Activated CD4-positive, alpha-beta T cell treated with anti-CD3 and anti-CD28 coated beads, Interleukin-2, amount 50 U/mL, for 4 hours (primary cell): Measurements from ENCODE around the gene CABP1.
A peak's percentile ranks its signal among the peaks of the same experiment; 100 is the strongest.

Experiments used
- DNase-seq, 2 experiments: peaks; one replicate each; pipeline ENCODE4 v3.0.0-alpha.2; 2020

CABP1 gene

DNA sequence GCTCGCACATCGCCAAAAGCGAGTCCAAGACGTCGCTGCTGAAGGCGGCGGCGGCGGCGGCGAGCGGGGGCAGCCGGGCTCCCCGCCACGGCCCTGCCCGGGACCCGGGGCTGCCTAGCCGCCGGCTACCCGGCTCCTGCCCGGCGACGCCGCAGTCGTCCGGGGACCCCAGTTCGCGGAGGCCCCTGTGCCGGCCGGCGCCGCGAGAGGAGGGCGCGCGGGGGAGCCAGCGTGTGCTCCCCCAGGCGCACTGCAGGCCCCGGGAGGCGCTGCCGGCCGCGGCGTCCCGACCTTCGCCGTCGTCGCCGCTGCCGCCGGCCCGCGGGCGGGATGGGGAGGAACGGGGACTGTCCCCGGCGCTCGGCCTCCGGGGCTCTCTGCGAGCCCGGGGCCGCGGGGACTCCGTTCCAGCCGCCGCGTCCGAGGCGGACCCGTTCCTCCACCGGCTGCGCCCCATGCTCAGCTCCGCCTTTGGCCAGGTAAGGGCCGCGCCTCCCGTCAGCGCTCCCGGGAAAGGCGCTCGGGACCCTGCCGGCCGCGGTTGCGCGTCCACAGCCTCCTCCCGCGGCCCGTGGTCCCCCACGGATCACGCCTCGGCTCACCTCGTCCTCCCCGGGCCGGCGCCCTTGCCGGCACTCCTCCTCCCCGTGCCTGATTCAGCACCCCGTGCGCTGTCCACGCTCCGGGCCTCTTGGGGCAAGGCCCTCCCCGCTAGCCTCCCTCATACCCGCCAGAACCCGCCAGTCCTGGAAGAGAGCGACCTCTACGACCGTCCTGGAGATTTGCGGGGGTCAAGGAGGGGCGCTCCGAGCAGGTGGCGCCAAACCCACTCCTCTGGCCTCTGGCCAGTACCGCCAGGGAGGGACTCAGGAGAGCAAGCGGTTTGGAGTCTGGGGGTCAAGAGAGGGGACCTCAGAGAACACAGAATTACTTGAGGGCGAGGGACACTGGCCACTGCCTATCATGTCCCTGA, 721 bp downstream of the CABP1 start:
- DNase-seq: peak; percentile 38 to 41

DNA sequence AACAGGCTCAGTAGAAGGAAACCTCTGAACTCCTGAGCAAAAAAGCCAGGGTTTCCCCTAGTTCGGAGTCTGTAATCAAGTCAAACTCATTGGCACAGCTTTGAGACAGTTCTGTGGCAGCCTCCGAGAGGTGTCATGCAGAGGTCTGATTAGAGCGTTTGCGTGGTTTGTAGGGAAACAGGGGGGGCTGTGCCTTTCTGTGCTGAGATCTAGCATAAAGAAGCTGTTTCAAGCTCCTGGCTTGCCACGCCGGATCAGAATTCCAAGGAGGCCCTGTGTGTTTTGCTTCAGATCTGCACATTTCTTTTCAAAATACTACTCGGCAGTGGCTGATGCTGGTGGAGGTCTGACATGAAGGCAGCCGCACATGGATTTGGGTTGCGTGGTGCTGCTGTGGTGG, 1.7 kb downstream of the CABP1 start:
- DNase-seq: no peak

DNA sequence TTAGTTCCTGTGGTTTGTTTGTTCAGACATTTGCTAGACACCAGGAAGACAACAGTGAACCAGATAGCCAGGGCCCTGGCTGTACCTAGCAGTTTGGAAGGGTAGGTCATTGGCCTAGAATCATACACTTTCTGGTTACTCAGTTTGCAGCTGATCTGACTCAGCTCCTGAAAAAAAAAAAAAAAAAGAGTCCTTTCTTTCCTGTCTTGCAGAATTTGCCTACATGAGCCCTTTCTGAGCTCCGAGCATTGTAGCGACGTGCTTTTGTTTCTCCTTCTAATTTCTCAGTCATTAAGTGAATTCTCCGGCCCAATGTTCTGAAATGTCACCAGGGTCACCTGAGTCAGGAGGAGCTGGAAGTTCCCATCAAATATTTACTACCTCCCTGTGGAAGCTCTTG, 2.4 kb downstream of the CABP1 start:
- DNase-seq: no peak

DNA sequence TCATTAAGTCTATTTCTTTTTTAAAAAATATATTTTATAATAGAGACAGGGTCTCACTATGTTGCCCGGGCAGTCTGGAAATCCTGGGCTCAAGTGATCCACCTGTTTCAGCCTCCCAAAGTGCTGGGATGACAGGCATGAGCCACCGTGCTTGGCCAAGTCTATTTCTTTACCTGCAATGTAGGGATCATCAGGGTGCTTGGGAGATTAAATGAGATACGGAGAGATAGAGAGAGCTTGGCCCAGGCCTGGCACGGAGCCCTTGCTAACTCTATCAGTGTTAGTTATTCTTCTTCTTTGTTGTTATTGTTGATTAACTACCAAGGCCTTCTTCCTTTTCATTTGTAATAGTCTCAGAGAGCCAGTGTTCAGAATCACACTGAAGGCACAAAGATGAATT, 3.1 kb downstream of the CABP1 start:
- DNase-seq: no peak

DNA sequence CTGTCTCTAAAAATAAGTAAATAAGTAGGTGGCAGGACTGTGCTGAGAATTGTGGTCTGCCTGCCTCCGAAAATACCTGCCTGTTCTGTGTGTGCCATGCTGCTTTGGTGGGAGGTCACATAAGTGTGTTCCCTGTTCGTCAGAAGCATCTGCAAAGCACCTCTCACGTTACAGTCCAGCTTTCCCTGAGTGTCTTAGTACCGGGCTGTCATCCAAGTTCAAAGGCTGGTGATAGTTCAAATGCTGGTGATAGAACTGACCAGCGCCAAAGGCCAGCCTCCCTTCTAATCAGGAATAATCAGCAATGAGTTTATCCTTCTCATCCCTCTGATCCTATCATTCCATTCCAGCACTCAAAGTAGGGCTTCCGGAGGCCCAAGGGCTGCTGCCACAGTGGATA, 5.6 kb downstream of the CABP1 start:
- DNase-seq: no peak

DNA sequence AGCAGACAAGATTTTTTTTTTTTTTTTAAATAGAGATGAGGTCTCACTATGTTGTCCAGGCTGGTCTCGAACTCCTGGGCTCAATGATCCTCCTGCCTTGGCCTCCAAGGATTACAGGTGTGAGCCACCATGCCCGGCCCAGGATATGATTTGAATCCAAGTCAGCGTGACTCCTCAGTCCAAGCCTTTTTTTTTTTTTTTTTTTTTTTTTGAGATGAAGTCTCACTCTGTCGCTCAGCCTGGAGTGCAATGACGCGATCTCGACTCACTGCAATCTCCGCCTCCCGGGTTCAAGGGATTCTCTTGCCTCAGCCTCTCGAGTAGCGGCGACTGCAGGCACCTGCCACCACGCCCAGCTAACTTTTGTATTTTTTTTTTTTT, 6.9 kb downstream of the CABP1 start:
- no peak for DNase-seq

DNA sequence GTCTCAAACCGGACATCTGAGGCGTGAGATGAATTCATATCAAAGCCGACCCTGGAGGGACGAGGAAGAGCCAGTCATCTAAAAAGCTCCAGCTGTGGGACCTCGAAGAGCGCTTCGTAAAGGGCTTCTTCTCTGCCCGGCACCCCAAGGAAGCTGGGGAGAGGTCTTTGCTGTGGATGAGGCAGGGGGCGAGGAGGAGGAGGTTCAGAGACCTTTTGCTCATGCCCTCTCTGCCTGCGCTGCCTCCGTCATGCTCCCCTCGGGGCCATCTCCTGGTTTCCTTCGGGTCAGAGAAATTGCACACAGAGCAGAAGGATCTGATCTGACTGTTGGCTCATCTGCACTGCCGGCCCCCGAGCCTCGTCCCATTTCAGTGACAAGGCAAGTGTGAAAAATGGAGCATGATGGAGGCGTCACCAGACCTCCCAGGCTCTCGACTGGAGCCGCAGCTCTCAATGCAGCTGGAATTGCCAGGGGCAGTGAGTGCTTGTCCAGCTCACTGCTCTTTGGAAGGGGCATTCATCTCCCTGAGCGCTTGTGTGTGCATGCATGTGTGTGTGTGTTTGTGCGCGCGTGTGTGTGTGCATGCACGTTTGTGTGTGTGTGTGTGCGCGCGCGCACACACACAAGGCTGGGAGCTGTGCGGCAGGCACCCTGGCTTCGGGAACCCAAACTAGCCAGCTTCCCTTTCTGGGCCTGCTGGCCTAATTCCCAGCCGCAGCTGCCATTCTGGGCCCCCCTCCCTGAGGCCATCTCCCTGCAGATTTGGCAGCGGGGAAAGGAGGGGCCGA, 9.2 kb downstream of the CABP1 start:
- no peak for DNase-seq

DNA sequence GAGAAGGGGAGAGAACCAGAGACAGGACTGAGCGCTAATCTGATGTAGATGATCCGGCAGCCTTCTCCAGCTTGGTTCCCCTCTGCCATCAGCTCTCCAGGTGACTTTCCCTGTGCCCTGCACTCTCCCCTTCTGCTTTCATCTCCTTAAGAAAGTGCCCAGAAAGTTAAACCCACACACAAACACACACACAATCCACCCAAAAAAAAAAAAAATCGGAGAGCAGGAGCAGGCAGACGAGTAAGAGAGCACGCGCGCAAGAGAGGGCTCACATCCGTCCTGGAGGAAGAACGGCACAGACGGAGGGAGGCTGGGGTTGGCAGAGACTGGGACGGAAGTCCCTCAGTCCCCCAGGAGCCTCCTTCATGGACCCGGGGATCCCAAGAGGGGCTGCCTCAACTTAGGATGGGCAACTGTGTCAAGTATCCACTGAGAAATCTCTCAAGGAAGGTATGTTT, 9.8 kb downstream of the CABP1 start:
- DNase-seq: no peak

DNA sequence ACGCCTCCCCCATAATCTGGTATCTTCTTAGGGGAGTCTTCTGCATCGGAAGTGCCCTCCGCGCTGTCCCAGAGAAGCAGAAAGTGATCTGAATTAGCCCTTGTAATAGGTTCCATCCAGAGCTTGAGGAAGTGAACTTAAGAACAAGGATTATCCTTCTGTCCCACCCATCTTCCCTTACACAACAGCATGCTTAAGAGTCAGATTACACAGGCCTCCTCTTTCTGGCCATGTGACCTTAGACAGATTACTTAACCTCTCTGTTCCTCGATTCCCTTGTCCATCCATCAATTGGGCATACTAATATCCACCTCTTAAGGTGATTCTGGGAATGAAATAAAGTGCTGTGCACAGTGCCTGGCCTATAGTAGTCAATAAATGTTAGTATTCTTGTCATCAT, 11.4 kb downstream of the CABP1 start:
- DNase-seq: no peak

DNA sequence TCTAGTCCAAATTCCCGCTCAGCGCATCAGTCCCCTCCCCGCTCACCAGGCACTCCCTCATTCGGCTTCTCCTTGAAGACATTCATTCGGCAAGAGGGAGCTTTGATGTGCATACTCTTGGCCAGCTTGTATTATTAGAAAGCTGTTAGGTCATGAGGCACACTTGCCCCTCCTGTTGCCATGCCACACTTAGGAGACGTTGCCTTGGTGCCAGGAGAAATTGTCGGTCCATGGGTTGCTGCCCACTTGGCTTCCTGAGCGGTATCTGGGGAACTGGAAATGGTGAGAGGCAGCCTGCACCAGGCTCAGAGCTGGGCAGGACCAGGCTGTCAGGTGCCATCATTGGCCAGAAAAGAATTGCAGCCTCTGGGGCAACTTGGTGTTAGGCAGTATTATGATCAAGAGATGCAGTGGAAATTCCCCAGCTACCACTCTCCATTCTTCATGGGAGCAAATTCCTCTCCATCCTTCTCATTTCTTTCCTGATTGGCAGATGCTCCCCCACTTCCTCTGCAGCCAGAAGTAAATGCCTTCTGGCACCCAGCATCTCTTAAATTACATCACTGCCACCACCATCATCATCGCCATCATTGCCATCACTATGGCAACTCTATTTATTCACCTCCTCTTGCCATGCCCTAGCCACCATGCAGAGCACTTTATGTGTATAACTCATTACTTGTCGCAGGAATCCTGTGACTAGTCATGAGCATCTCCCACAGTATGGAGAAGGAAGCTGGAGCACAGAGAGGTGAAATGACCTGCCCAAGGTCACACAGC, 12.4 kb downstream of the CABP1 start:
- DNase-seq: no peak

DNA sequence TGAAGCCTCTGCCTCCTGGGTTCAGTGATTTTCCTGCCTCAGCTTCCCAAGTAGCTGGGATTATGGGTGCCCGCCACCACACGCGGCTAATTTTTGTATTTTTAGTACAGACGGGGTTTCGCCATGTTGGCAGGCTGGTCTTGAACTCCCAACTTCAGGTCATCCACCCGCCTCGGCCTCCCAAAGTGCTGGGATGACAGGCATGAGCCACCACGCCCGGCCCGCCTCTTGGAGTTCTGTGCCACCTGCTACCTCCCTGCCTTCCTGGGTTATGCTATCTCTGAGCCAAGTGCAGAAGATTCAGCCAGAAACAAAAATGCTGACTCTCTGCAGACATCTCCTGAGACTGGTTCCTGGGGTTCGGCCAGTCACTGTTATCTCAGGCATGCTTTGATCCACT, 13.2 kb downstream of the CABP1 start:
- no peak for DNase-seq

DNA sequence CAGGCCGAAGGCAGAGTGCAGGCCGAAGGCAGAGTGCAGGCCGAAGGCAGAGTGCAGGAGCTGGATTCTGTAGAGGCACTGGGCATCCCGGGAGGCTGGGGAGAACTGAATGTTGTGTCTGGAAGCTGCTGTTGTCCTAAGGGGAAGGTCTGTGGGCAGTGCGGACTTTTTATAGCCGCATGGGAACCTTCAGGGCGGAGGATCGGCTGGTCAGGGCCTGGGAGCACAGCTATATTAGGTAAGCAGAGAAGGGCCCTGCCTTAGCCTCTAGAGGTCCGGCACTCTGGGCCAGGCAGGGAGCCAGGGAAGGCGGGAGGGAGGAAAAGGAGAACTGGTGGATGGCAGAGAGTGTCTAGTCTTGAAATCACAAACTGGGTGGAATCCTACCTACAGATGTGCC, 14.2 kb downstream of the CABP1 start:
- no peak for DNase-seq

DNA sequence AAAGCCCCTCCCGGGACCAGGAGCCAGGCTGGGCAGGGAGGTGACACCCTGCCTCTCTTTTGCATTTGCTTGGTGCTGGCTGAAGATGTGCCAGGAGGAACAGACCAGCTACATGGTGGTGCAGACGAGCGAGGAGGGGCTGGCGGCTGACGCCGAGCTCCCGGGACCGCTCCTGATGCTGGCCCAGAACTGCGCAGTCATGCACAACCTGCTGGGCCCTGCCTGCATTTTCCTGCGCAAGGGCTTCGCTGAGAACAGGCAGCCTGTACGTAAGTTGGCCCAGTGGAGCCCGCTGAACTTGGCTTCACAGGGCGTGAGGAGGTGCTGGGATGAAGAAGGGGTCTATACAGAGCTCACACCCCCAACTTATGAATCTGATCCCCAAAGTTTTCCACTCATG, 15.6 kb downstream of the CABP1 start:
- no peak for DNase-seq

DNA sequence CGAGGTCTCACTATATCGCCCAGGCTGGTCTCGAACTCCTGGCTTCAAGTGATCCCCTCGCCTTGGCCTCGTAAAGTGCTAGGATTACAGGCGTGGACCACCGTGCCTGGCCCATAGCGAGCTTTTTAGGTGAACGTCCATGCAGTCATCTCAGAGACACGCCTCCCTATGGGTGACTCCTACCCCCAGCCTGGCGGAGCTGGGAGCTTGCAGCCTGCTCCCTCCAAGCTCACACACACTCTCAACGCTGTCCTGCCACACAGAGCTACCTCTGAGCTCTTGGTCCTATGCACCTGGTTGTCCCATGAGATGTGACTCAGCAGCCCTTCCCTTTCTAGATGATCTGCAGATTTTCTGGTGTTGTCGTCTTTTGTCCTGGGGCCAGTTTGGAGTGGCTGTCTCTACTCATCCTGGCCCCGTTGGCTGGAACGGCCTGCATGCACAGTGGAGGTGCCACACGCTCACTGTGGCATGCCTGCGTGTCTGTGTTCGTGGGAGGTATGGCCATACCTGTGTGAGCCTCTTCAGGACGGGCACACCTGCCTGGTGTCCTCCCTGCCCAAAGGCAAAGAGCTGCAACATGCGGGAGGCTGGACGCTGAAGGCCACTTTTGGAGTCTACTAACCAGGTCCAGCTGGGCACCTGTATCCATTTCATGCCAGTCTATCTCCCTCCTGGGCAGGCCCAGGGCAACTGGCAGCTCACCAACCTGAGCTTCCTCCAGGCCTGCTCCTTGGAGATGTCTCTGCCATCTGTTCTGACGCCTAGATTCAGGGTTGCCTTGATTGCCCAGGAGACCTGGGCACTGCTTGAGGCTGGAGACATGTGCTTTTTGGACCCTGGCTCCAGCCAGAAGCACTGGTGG, 18.1 kb downstream of the CABP1 start:
- no peak for DNase-seq

DNA sequence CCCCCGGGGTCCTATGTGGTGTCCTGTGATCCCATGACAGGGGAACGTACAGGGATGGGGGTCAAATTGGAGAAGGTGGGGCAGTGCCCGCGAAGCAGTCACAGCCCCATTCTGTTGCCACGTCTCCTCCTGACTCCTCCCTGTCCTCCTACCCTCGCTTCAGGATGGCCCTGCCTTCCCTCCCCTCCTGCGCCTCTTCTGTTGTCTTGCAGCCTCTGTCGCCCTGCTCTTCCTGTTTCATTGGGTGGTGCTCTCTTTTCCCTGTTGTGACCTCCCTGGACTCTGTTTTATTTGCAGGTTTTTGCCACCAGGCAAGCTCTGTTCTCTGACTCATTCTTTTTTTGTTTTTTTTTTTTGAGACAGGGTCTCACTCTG, 18.7 kb downstream of the CABP1 start:
- DNase-seq: no peak

DNA sequence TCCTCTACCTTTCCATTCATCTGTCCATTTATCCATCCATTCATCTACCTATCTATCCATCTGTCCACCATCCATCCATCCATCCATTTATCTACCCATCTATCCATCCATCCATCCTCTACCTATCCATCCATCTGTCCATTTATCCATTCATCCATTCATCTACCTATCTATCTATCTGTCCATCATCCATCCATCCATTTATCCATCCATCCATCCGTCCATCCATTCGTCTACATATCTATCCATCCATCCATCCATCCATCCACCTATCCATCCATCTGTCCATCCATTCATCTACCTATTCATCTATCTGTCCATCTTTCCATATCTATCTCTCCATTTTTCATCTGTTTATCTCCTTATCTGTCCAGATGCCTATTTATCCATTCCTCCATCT, 21.0 kb downstream of the CABP1 start:
- DNase-seq: no peak

DNA sequence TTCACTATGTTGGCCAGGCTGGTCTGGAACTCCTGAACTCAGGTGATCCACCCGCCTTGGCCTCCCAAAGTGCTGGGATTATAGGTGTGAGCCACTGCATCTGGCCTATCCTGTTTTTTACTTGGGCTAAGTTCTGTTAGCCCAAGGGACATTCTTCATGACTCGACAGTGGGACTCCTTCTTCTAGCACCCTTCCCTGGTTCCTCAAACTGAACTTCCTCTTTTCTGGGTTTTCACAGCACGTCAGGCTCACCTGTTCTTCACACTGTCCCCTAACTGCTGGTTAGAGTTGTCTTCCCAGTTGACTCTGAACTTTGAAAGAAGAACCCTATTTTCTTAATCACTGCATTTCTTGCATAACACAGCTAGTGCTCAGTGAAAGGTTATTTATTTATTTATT, 22.5 kb downstream of the CABP1 start:
- DNase-seq: no peak

DNA sequence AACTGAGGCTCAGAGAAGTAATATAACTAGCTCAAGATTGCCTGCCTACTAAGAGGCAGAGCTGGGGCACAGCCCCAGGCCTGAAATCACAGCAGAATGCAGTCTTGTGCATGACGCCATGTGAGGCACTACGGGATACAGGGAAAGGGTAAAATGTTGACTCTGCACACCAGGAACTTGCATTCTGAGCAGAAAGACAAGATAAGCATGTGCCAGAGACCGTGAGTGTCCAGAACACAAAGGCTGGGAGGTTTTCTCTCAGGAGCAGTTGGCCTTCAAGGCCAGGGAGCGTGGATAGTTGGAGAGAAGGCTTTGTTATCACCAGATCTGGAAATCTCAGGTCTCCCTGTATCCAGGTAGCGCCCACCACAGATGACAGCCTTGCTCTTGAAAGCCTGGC, 23.3 kb downstream of the CABP1 start:
- no peak for DNase-seq

DNA sequence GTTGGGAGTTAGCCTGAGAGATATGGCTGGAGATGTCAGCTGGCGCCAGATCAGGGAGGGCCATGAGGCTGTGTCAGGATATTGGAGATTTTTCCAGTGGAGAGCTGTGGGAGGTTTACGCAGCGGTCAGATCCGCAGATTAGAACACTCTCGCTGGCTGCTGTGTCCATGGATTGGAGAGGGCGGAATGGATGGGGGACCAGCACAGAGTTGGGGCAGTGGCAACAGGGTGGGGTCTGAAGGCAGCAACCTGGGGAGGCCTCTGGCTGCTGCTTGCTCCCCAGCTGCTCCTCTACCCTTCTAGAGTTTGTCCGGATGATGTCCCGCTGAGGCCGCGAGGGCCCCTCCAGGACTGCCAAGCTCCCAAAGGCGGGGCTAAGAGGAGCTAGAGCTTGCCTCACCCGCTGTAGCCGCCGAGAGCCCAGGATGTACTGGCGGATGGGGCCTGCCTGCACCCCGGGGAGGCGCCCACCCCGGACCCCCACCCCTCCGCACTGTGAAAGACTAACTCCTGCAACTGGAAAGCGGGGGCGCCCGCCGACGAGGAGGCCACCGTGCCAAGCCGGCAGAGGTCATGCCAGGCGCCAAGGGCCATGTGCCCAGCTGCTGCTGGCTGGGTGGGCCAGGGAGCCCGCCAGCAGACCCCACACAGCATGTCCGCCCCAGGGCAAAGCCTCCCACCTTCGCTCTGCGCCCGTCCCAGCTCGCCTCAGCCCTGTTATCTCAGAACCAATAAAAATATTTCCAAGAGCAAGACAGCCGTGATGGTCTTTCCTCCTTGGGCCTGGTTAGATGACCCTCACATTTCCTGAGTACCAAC, 26.4 kb downstream of the CABP1 start:
- DNase-seq: no peak

DNA sequence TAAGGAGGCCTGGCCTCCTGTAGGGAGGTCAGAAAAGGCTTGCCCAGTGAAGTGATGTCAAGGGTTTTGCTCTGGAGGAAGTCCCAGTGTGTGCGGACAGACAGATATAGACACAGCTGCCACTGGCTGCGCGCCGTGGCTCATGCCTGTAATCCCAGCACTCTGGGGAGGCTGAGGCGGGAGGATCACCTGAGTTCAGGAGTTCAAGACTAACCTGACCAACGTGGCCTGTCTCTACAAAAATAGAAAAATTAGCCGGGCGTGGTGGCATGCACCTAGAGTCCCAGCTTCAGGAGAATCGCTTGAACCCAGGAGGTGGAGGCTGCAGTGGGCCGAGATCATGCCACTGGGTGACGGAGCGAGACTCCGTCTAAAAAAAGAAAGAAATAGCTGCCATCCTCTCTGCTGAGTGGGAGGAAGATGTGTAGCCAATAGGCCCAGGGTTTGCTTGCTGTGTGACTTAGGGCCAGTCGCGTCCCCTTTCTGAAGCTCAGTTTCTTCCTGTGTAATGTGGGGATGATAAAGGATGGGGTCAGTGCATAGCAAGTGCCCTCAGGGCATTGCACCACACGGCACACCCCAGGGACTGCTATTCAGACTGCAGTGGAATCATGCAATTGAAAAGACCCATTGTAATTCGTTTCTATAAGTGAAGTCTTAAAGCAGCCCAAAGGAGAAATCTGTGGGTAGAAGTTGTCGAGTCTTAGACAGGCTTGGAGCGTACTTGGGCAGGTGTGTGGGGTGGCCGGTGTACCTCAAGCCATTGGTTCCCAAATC, 27.9 kb downstream of the CABP1 start:
- no peak for DNase-seq
